HG02571 (cell line): ENCODE data around the gene RWDD3.

ENCODE experiments used
- ATAC-seq: cut with Tn5 transposase; IDR thresholded peaks from one replicate; pipeline ENCODE4 v1.9.1; 2021; ENCODE audit warnings: mild to moderate bottlenecking, moderate library complexity; ENCODE audit not compliant: unreplicated experiment

The RWDD3 gene

GRCh38 chr1:95281781-95282517 lies 47.9 kb downstream of the RWDD3 start:
- no peak for ATAC-seq

GRCh38 chr1:95282518-95282895 lies 48.5 kb downstream of the RWDD3 start:
- ATAC-seq, result no peak

GRCh38 chr1:95284420-95284819 lies 50.4 kb downstream of the RWDD3 start:
- no peak for ATAC-seq

GRCh38 chr1:95286479-95286878 lies 52.5 kb downstream of the RWDD3 start:
- no peak for ATAC-seq

GRCh38 chr1:95287081-95287480 lies 53.1 kb downstream of the RWDD3 start:
- ATAC-seq, result no peak

GRCh38 chr1:95287825-95288224 lies 53.8 kb downstream of the RWDD3 start:
- no peak for ATAC-seq
